IMR-90 (cell line): ENCODE measurements around the gene PRKCB. TPM values are rescaled to one million over a fixed set of nuclear protein-coding genes. Genes with fewer than 3 reads are reported as not detected.

ENCODE experiments used
- ATAC-seq: fragments of 200-7000 bp; cut with Tn5 transposase; 2 replicates; pipeline ENCODE4 v1.9.1; 2020; ENCODE audit warnings: low read depth, mild to moderate bottlenecking, moderate library complexity
- BruUV-seq: library from RNA; stranded (reverse); fragments of 400-500 nt; replicated peaks from 2 replicates; lab custom pipeline; 2021; lab: Mats Ljungman, UMichigan
- CTCF ChIA-PET: fragments of 300-600 bp; formaldehyde crosslinking; extraction: SDS; loops from one replicate; lab custom pipeline; 2021; ENCODE audit warnings: antibody characterized with exemption; lab: Yijun Ruan, JAX
- POLR2A ChIA-PET: fragments of 300-600 bp; sonication (Branson Sonifier 250); formaldehyde crosslinking; loops from one replicate; lab custom pipeline; 2022; ENCODE audit warnings: antibody characterized with exemption; ENCODE audit not compliant: unreplicated experiment; lab: Charles Lee
- DNase-seq: peaks from one replicate; pipeline ENCODE4 v3.0.0; 2013
- H2AFZ ChIP-seq: replicated peaks from 2 replicates; pipeline ENCODE3; 2013; ENCODE audit warnings: low read length, mild to moderate bottlenecking; ENCODE audit not compliant: poor library complexity
- H2AK5ac ChIP-seq: 2 replicates; pipeline ENCODE4 v1.6.1; 2013; ENCODE audit warnings: low read depth, low read length, inconsistent platforms
- H2AK9ac ChIP-seq: replicated peaks from 2 replicates; pipeline ENCODE3; 2013; ENCODE audit warnings: mild to moderate bottlenecking, low read depth, low read length, moderate library complexity; ENCODE audit not compliant: poor library complexity
- H2BK120ac ChIP-seq: 2 replicates; pipeline ENCODE4 v1.6.1; 2013; ENCODE audit warnings: low read depth, low read length, inconsistent platforms
- H2BK15ac ChIP-seq: 3 replicates; pipeline ENCODE4 v1.6.1; 2013; ENCODE audit warnings: low read depth, low read length, inconsistent platforms
- H2BK20ac ChIP-seq: 2 replicates; pipeline ENCODE4 v1.6.1; 2013; ENCODE audit warnings: low read depth, mild to moderate bottlenecking, inconsistent platforms, low read length, moderate library complexity
- H2BK5ac ChIP-seq: 2 replicates; pipeline ENCODE4 v1.6.1; 2013; ENCODE audit warnings: mild to moderate bottlenecking, low read depth, low read length, inconsistent platforms; ENCODE audit not compliant: poor library complexity, severe bottlenecking
- H3K14ac ChIP-seq: replicated peaks from 2 replicates; pipeline ENCODE4 v1.6.1; 2013; ENCODE audit warnings: low read depth, low read length, inconsistent platforms
- H3K18ac ChIP-seq: 2 replicates; pipeline ENCODE4 v1.6.1; 2013; ENCODE audit warnings: low read depth, low read length, control low read depth
- H3K23ac ChIP-seq: 2 replicates; pipeline ENCODE4 v1.6.1; 2013; ENCODE audit warnings: low read depth, low read length, inconsistent platforms
- H3K27ac ChIP-seq: 2 replicates; pipeline ENCODE4 v1.5.1; 2013; ENCODE audit warnings: mild to moderate bottlenecking, control low read depth, low read length; ENCODE audit not compliant: insufficient read depth
- H3K27me3 ChIP-seq: 2 replicates; pipeline ENCODE4 v1.6.1; 2013; ENCODE audit warnings: low read length; ENCODE audit not compliant: control insufficient read depth, insufficient read depth
- H3K36me3 ChIP-seq: 2 replicates; pipeline ENCODE4 v1.6.1; 2013; ENCODE audit warnings: low read length, mixed read lengths; ENCODE audit not compliant: control insufficient read depth, insufficient read depth
- H3K4ac ChIP-seq: 2 replicates; pipeline ENCODE4 v1.6.1; 2013; ENCODE audit warnings: low read depth, low read length, inconsistent platforms
- H3K4me1 ChIP-seq: 2 replicates; pipeline ENCODE4 v1.6.1; 2013; ENCODE audit warnings: low read length, mixed read lengths; ENCODE audit not compliant: control insufficient read depth, insufficient read depth
- H3K4me2 ChIP-seq: 2 replicates; pipeline ENCODE4 v1.6.1; 2013; ENCODE audit warnings: low read depth, mild to moderate bottlenecking, control low read depth, low read length, moderate library complexity
- H3K4me3 ChIP-seq: 2 replicates; pipeline ENCODE4 v1.5.1; 2013; ENCODE audit warnings: low read depth, mild to moderate bottlenecking, control low read depth, low read length, moderate library complexity; ENCODE audit not compliant: insufficient read depth
- H3K56ac ChIP-seq: 2 replicates; pipeline ENCODE4 v1.6.1; 2013; ENCODE audit warnings: low read length, inconsistent platforms; ENCODE audit not compliant: insufficient read depth; ENCODE audit errors: extremely low read depth
- H3K79me1 ChIP-seq, 2 experiments: 2 replicates each; pipeline ENCODE4 v1.6.1; 2013; ENCODE audit warnings: low read length in 2 of 2, inconsistent platforms in 1 of 2, low read depth in 1 of 2
- H3K9ac ChIP-seq: 2 replicates; pipeline ENCODE4 v1.6.1; 2013; ENCODE audit warnings: low read depth, low read length, control low read depth
- H3K9me1 ChIP-seq: 2 replicates; pipeline ENCODE4 v1.6.1; 2013; ENCODE audit warnings: low read length, inconsistent platforms; ENCODE audit not compliant: insufficient read depth
- H3K9me3 ChIP-seq: 2 replicates; pipeline ENCODE4 v1.6.1; 2013; ENCODE audit warnings: low read length; ENCODE audit not compliant: control insufficient read depth, insufficient read depth
- H4K20me1 ChIP-seq: 2 replicates; pipeline ENCODE4 v1.6.1; 2013; ENCODE audit warnings: low read length, inconsistent platforms; ENCODE audit not compliant: insufficient read depth
- H4K5ac ChIP-seq: 2 replicates; pipeline ENCODE4 v1.6.1; 2013; ENCODE audit warnings: mild to moderate bottlenecking, low read depth, low read length, control low read depth
- H4K8ac ChIP-seq, 2 experiments: 2 replicates each; pipeline ENCODE4 v1.6.1; 2013; ENCODE audit warnings: low read depth in 2 of 2, low read length in 2 of 2, control low read depth in 1 of 2, inconsistent platforms in 1 of 2
- H4K91ac ChIP-seq: 2 replicates; pipeline ENCODE4 v1.6.1; 2013; ENCODE audit warnings: low read depth, low read length, inconsistent platforms; ENCODE audit not compliant: insufficient read depth
- CEBPB ChIP-seq: IDR thresholded peaks from 2 replicates; pipeline ENCODE4 v1.6.1; 2012; ENCODE audit warnings: low read depth, low read length, improper control_type of control experiment
- ELK1 ChIP-seq: fragments of 150-350 bp; IDR thresholded peaks from 2 replicates; pipeline ENCODE4 v1.6.1; 2016; ENCODE audit warnings: low read depth, mild to moderate bottlenecking, low read length, moderate library complexity, borderline replicate concordance
- MAFK ChIP-seq: IDR thresholded peaks from 2 replicates; pipeline ENCODE4 v1.6.1; 2012; ENCODE audit warnings: low read depth, low read length, improper control_type of control experiment
- MAZ ChIP-seq: IDR thresholded peaks from 2 replicates; pipeline ENCODE4 v1.6.1; 2012; ENCODE audit warnings: low read depth, mild to moderate bottlenecking, low read length, improper control_type of control experiment, moderate library complexity, borderline replicate concordance
- MXI1 ChIP-seq: IDR thresholded peaks from 2 replicates; pipeline ENCODE4 v1.6.1; 2012; ENCODE audit warnings: low read depth, mild to moderate bottlenecking, low read length, moderate library complexity, borderline replicate concordance
- POLR2A ChIP-seq: IDR thresholded peaks from 2 replicates; pipeline ENCODE4 v1.6.1; 2012; ENCODE audit warnings: mild to moderate bottlenecking, low read depth, low read length
- RAD21 ChIP-seq: IDR thresholded peaks from 2 replicates; pipeline ENCODE4 v1.6.1; 2012; ENCODE audit warnings: low read length, improper control_type of control experiment
- RCOR1 ChIP-seq: IDR thresholded peaks from 2 replicates; pipeline ENCODE4 v1.6.1; 2012; ENCODE audit warnings: mild to moderate bottlenecking, low read length, improper control_type of control experiment; ENCODE audit not compliant: insufficient replicate concordance
- RFX5 ChIP-seq: IDR thresholded peaks from 2 replicates; pipeline ENCODE4 v1.8.0; 2012; ENCODE audit warnings: low read depth, mild to moderate bottlenecking, low read length, moderate library complexity
- USF2 ChIP-seq: fragments of 150-350 bp; IDR thresholded peaks from 2 replicates; pipeline ENCODE4 v1.6.1; 2017; ENCODE audit warnings: mild to moderate bottlenecking, antibody characterized with exemption, low read length, low read depth
- WGBS, 2 experiments: methylation state at CpG; one replicate each; pipeline versions ENCODE4 v1.1.5 to v1.1.7; 2013; ENCODE audit warnings: missing lambda C conversion rate in 2 of 2; ENCODE audit not compliant: insufficient read length in 1 of 2; ENCODE audit errors: extremely low coverage in 2 of 2; 5-methylcytosine and 5-hydroxymethylcytosine counted together
- dilution Hi-C: fragments of 300-500 bp; cut with HindIII; formaldehyde crosslinking; loops from one replicate; pipeline ENCODE4 v1.14.3; 2018; ENCODE audit warnings: low sequenced_read_pairs; ENCODE audit not compliant: unreplicated experiment
- in situ Hi-C: fragments of 300-500 bp; cut with MboI; formaldehyde crosslinking; loops from 3 replicates; pipeline ENCODE4 v1.14.3; 2019; ENCODE audit warnings: low sequenced_read_pairs, inconsistent platforms, mixed read lengths
- intact Hi-C: fragments of 100-400 bp; cut with micrococcal nuclease; formaldehyde crosslinking; loops from 2 replicates; pipeline ENCODE4 v1.10.0; 2022
- polyA plus RNA-seq, 3 experiments: library from polyadenylated mRNA; depleted of rRNA; stranded (reverse); fragments of >200 nt; gene quantifications; 2 replicates each; pipeline ENCODE4 v1.2.3, GENCODE V29; 2012; ENCODE audit warnings: low replicate concordance in 1 of 3
- total RNA-seq: library from RNA; depleted of rRNA; stranded (reverse); fragments of >200 nt; gene quantifications from 2 replicates; pipeline ENCODE4 v1.2.3, GENCODE V29; 2012

PRKCB gene
- total and polyA plus RNA-seq, 2 of the 4 experiments (the other 2 are of a cell fraction): under 0.01 TPM; not detected in 1

- no CpG with 5 or more reads among the region's 8 CpGs for WGBS, 2 experiments
- H4K5ac ChIP-seq: no peak overlapping the region
- H3K4ac ChIP-seq: no peak overlapping the region
- DNase-seq (no peak), ATAC-seq (no peak)
- TF ChIP-seq CEBPB (no peak), MAFK (no peak), RFX5 (no peak), RAD21 (no peak), POLR2A (no peak), USF2 (no peak), MXI1 (no peak), ELK1 (no peak), RCOR1 (no peak), MAZ (no peak)
- no peak overlapping the region for H3K18ac ChIP-seq
- H3K4me1 ChIP-seq: no peaks in the 10 kb centered on the region
- H3K27me3 ChIP-seq: no peaks in the 10 kb centered on the region
- H2AK9ac ChIP-seq: no peak overlapping the region
- H3K23ac ChIP-seq: no peak overlapping the region
- H3K4me3 ChIP-seq: no peak overlapping the region
- in situ Hi-C loops: no loop called here
- H4K91ac ChIP-seq: no peak overlapping the region
- H4K20me1 ChIP-seq: no peaks in the 10 kb centered on the region
- H3K36me3 ChIP-seq: no peaks in the 10 kb centered on the region
- H2BK20ac ChIP-seq: no peak overlapping the region
- intact Hi-C loops: no loop called here
- H2AK5ac ChIP-seq: no peak overlapping the region
- H2BK5ac ChIP-seq: no peak overlapping the region
- H3K79me1 ChIP-seq: no peaks in the 10 kb centered on the region
- no peaks in the 10 kb centered on the region for H3K9me3 ChIP-seq
- no peak overlapping the region for H3K27ac ChIP-seq
- no peak overlapping the region for H3K9ac ChIP-seq
- H3K9me1 ChIP-seq: no peaks in the 10 kb centered on the region
- dilution Hi-C loops: no loop called here
- no peak overlapping the region for H4K8ac ChIP-seq
- ChIA-PET POLR2A (interaction anchor here (0.6 kb wide), 1 partner anchor 49 kb away, joined by 3 read pairs; no protein-coding TSS in a partner anchor), CTCF (interaction anchor here (0.6 to 0.8 kb wide), 3 partner anchors 9 to 203 kb away, joined by 3 to 4 read pairs (median 3); no protein-coding TSS in a partner anchor)
- no TSS peak for BruUV-seq
- H3K56ac ChIP-seq: no peak overlapping the region
- no peak overlapping the region for H3K4me2 ChIP-seq
- H2AFZ ChIP-seq: no peak overlapping the region
- H2BK15ac ChIP-seq: no peak overlapping the region
- no peak overlapping the region for H3K14ac ChIP-seq
- no peak overlapping the region for H2BK120ac ChIP-seq
Measured at GRCh38 chr16:23934610-23935236, 98.9 kb downstream of the PRKCB start.
